Epithelial cell of esophagus (primary cell): ENCODE results near the gene TDRD10.

Experiments
- DNase-seq: peaks from one replicate; pipeline ENCODE4 v3.0.0; 2010; ENCODE audit warnings: low read depth
- H3K4me3 ChIP-seq: 2 replicates; pipeline ENCODE4 v1.5.1; 2011; ENCODE audit warnings: mild to moderate bottlenecking, low read length, control low read depth
- CTCF ChIP-seq: IDR thresholded peaks from 2 replicates; pipeline ENCODE4 v1.5.1; 2011; ENCODE audit warnings: low read depth, mild to moderate bottlenecking, low read length, control low read depth, inconsistent platforms; ENCODE audit not compliant: insufficient read depth; ENCODE audit errors: missing control alignments

The TDRD10 gene

GRCh38 chr1:154575951-154576566, 74.0 kb downstream of the TDRD10 start:
- H3K4me3 ChIP-seq = no peak overlapping the region
- no peak for DNase-seq
- TF ChIP-seq CTCF = no peak

GRCh38 chr1:154577346-154578057, 75.5 kb downstream of the TDRD10 start:
- TF ChIP-seq CTCF = no peak
- no peak for DNase-seq
- H3K4me3 ChIP-seq = no peak overlapping the region

- no peak for DNase-seq
- TF ChIP-seq CTCF = no peak
- H3K4me3 ChIP-seq = no peak overlapping the region
These were observed 76.0 kb downstream of the TDRD10 start for GRCh38 chr1:154578058-154578418.

- no peak for TF ChIP-seq CTCF
- no peak overlapping the region for H3K4me3 ChIP-seq
- no peak for DNase-seq
These were observed 77.4 kb downstream of the TDRD10 start for GRCh38 chr1:154579374-154579773.

- no peak for DNase-seq
- no peak for TF ChIP-seq CTCF
- no peak overlapping the region for H3K4me3 ChIP-seq
These were observed 79.7 kb downstream of the TDRD10 start for GRCh38 chr1:154581766-154582165.

- H3K4me3 ChIP-seq = no peak overlapping the region
- no peak for DNase-seq
- TF ChIP-seq CTCF = no peak
These were observed 80.9 kb downstream of the TDRD10 start for GRCh38 chr1:154582885-154583284.

GRCh38 chr1:154583773-154584172, 81.8 kb downstream of the TDRD10 start:
- H3K4me3 ChIP-seq = no peak overlapping the region
- DNase-seq = no peak
- TF ChIP-seq CTCF = no peak
